T-helper 1 cell treated with Interleukin-12 subunit alpha and Interleukin-12 subunit beta and Interleukin-4 antibody, amounts not matched to agents 30 μg/mL and 1 μg/mL, for 36 hours (primary cell): Measurements from ENCODE around the gene ASIC5.
"Not testable (repeated sequence)": the region's sequence is repeated elsewhere in the genome, so short reads cannot be mapped to it uniquely, and the experiment has no call there.

Experiments
- H3K27ac Mint-ChIP-seq: one replicate; pipeline ENCODE4 v1.8.0; 2021; ENCODE audit warnings: mild to moderate bottlenecking, mixed read lengths
- H3K27me3 Mint-ChIP-seq: one replicate; pipeline ENCODE4 v1.8.0; 2021; ENCODE audit warnings: low read depth, mixed read lengths
- H3K36me3 Mint-ChIP-seq: one replicate; pipeline ENCODE4 v1.8.0; 2021; ENCODE audit warnings: low read depth, mixed read lengths
- H3K4me1 Mint-ChIP-seq: one replicate; pipeline ENCODE4 v1.8.0; 2021; ENCODE audit warnings: low read depth, mixed read lengths
- H3K4me3 Mint-ChIP-seq: one replicate; pipeline ENCODE4 v1.8.0; 2021; ENCODE audit warnings: mild to moderate bottlenecking, moderate library complexity, mixed read lengths
- H3K9me3 Mint-ChIP-seq: one replicate; pipeline ENCODE4 v1.8.0; 2021; ENCODE audit warnings: mixed read lengths

ASIC5 gene

GRCh38 chr4:155799794-155800123, 66.3 kb downstream of the ASIC5 start:
- H3K27ac Mint-ChIP-seq = no peak overlapping the region
- H3K4me1 Mint-ChIP-seq = no peaks in the 10 kb centered on the region
- H3K9me3 Mint-ChIP-seq = no peaks in the 10 kb centered on the region
- peaks cover 3% of the 10 kb centered on the region for H3K27me3 Mint-ChIP-seq
- no peak overlapping the region for H3K4me3 Mint-ChIP-seq
- H3K36me3 Mint-ChIP-seq = no peaks in the 10 kb centered on the region

- Mint-ChIP-seq H3K4me1 (no peaks in the 10 kb centered on the region), H3K27ac (no peak overlapping the region), H3K9me3 (no peaks in the 10 kb centered on the region), H3K36me3 (no peaks in the 10 kb centered on the region), H3K27me3 (peaks cover 3% of the 10 kb centered on the region), H3K4me3 (no peak overlapping the region)
Measured at GRCh38 chr4:155799116-155799793, 66.8 kb downstream of the ASIC5 start.

DNA sequence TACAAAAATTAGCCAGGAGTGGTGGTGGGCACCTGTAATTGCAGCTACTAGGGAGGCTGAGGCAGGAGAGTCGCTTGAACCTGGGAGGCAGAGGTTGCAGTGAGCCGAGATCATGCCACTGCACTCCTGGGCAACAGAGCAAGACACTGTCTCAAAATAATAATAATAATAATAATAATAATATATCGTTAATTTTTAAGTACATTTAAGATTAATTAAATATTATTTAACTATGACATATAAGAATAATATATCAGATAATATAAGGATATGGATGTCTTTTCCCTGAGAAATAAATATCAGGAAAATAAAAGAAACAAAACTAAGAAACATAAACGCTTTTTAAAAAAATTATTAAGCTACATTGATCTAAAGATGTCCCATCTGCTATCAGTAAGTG, 68.5 kb downstream of the ASIC5 start:
- H3K4me3 Mint-ChIP-seq, H3K27me3 Mint-ChIP-seq, H3K4me1 Mint-ChIP-seq: not testable (repeated sequence)

GRCh38 chr4:155795991-155796390, 70.1 kb downstream of the ASIC5 start:
- Mint-ChIP-seq H3K9me3 (no peaks in the 10 kb centered on the region), H3K36me3 (no peaks in the 10 kb centered on the region), H3K27me3 (peaks cover 3% of the 10 kb centered on the region), H3K4me3 (no peak overlapping the region), H3K4me1 (no peaks in the 10 kb centered on the region), H3K27ac (no peak overlapping the region)

More for the DNA sequence above, 68.5 kb downstream of the ASIC5 start:
- not testable (repeated sequence) for H3K27ac Mint-ChIP-seq, H3K36me3 Mint-ChIP-seq, H3K9me3 Mint-ChIP-seq

GRCh38 chr4:155794589-155795236, 71.4 kb downstream of the ASIC5 start:
- Mint-ChIP-seq H3K9me3 (no peaks in the 10 kb centered on the region), H3K27ac (no peak overlapping the region)

GRCh38 chr4:155789982-155790381, 76.1 kb downstream of the ASIC5 start:
- H3K27me3 Mint-ChIP-seq = no peaks in the 10 kb centered on the region
- peaks cover 3% of the 10 kb centered on the region for H3K4me1 Mint-ChIP-seq
- no peak overlapping the region for H3K27ac Mint-ChIP-seq
- H3K4me3 Mint-ChIP-seq = no peak overlapping the region
- H3K36me3 Mint-ChIP-seq = no peaks in the 10 kb centered on the region
- H3K9me3 Mint-ChIP-seq = no peaks in the 10 kb centered on the region

More at GRCh38 chr4:155794589-155795236, 71.4 kb downstream of the ASIC5 start:
- H3K36me3 Mint-ChIP-seq = no peaks in the 10 kb centered on the region
- H3K4me1 Mint-ChIP-seq = no peaks in the 10 kb centered on the region
- H3K4me3 Mint-ChIP-seq = no peak overlapping the region
- peaks cover 3% of the 10 kb centered on the region for H3K27me3 Mint-ChIP-seq

DNA sequence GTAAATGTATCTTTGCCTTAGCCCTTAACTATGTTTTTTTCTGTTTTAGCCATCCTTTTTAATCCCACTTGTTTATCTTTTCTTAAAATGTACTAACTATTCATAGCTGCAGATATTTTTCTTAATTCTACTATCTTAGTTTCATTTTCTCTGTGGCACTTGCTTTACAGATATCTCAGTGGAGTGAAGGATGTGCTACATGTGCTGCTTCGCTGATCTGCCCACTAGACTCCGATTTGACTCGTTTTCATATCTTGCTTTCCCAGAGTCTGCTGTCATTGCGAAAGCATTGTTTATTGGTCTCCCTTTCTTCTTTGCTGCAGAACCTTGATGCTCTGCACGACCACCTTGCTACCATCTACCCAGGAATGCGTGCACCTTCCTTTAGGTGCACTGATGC, 76.7 kb downstream of the ASIC5 start:
- no peaks in the 10 kb centered on the region for H3K36me3 Mint-ChIP-seq
- no peaks in the 10 kb centered on the region for H3K9me3 Mint-ChIP-seq
- peaks cover 3% of the 10 kb centered on the region for H3K4me1 Mint-ChIP-seq
- H3K27ac Mint-ChIP-seq = no peak overlapping the region
- peak overlapping the region; percentile 18 for H3K4me3 Mint-ChIP-seq
- no peaks in the 10 kb centered on the region for H3K27me3 Mint-ChIP-seq

DNA sequence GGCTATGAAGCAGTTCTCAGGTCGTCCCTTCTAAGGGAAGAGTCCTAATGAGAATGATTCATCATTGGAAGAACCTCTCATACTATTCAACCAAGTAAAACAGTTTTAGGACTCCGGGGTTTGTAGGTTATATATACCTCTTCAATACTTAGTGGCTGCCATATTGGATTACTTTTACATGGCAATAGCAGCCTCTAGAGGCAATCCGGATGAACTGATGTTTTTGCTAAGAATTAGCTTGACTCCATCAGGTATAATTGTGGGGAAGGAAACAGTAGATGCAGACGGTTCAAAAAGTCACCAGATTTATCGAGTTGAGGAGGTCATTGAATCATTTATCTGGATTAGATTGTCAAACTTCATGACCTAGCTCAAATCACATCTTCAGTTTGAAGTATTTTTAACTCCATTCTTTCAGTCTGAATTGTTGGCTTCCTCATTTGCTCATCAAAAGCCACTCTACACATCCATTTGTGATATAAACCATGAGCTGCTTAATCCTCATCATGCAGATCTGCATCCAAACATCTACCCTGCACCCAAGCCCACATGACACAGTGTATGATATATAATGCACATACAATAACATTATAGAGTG, 78.9 kb downstream of the ASIC5 start:
- no peaks in the 10 kb centered on the region for H3K9me3 Mint-ChIP-seq
- H3K27ac Mint-ChIP-seq = no peak overlapping the region
- no peaks in the 10 kb centered on the region for H3K27me3 Mint-ChIP-seq
- no peak overlapping the region for H3K4me3 Mint-ChIP-seq
- H3K4me1 Mint-ChIP-seq = peaks cover 3% of the 10 kb centered on the region
- no peaks in the 10 kb centered on the region for H3K36me3 Mint-ChIP-seq

- H3K4me3 Mint-ChIP-seq = no peak overlapping the region
- no peaks in the 10 kb centered on the region for H3K36me3 Mint-ChIP-seq
- H3K9me3 Mint-ChIP-seq = no peaks in the 10 kb centered on the region
- peaks cover 3% of the 10 kb centered on the region for H3K4me1 Mint-ChIP-seq
- H3K27ac Mint-ChIP-seq = no peak overlapping the region
- no peaks in the 10 kb centered on the region for H3K27me3 Mint-ChIP-seq
Measured at GRCh38 chr4:155785828-155786227, 80.2 kb downstream of the ASIC5 start.

DNA sequence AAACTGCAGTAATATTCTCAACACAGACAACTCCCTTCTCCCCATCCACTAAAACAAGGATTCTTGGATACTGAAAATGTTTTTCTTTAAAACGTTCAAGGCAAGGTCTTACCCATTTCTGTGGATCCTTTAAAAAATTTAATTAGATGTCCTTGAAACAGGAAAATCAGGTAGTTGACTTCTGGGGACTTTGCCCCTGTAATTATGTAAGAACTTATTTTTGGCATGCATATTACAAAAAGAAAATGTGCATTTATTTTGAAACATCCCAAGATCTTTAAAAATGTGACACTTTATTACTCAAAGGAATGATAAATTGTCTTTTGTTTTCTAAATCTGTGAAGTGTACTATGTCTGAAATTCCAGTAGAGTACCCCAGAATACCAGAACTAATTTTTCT, 81.4 kb downstream of the ASIC5 start:
- Mint-ChIP-seq H3K36me3 (no peaks in the 10 kb centered on the region), H3K4me1 (peaks cover 3% of the 10 kb centered on the region), H3K4me3 (no peak overlapping the region), H3K27ac (no peak overlapping the region), H3K27me3 (peaks cover 4% of the 10 kb centered on the region), H3K9me3 (no peaks in the 10 kb centered on the region)

- Mint-ChIP-seq H3K4me3 (no peak overlapping the region), H3K9me3 (no peaks in the 10 kb centered on the region), H3K4me1 (no peaks in the 10 kb centered on the region), H3K27ac (no peak overlapping the region), H3K27me3 (peaks cover 4% of the 10 kb centered on the region), H3K36me3 (no peaks in the 10 kb centered on the region)
Measured at GRCh38 chr4:155781249-155781831, 84.7 kb downstream of the ASIC5 start.

DNA sequence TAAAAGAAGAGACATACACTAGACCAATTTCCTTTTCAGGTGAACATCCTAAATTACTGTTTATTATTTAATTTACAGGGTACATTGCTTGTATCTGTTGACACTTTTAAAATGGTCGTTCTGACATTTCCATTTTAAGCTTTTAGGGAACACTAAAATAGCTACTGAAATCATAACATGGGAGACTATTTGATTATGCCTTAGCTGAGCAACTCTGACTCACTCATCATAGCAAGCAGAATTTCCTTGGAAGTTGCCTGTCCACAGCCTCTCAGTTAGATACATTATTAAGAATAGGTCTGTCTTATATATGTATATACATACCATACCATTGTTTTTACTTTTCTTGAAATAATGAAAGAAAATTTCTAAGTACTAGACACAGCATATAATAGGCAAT, 85.3 kb downstream of the ASIC5 start:
- Mint-ChIP-seq H3K4me3 (no peak overlapping the region), H3K36me3 (no peaks in the 10 kb centered on the region), H3K27me3 (peaks cover 4% of the 10 kb centered on the region), H3K4me1 (no peaks in the 10 kb centered on the region), H3K9me3 (no peaks in the 10 kb centered on the region), H3K27ac (no peak overlapping the region)
